ENCODE results near the gene GAPVD1. TPM values are rescaled to one million over a fixed set of nuclear protein-coding genes. Genes with fewer than 3 reads are reported as not detected.
"Not testable (repeated sequence)": the region's sequence is repeated elsewhere in the genome, so short reads cannot be mapped to it uniquely, and the experiment has no call there.

The GAPVD1 gene
- 29.5 and 37.4 TPM in 2 replicates for total RNA-seq (2014; rRNA removed; shearing (Covaris generic))

- in situ Hi-C loops (cut with HindIII; ENCODE audit: low sequenced_read_pairs), result no loop called here
- peak; percentile 82 for DNase-seq (ENCODE audit: low spot score)
These were observed at the start of gene GAPVD1 for GRCh38 chr9:125261501-125262293. TSS of gene GAPVD1 (plus strand) at chr9:125261826. CDS start at chr9:125298922, 37,096 bp downstream.

- DNase-seq (ENCODE audit: low spot score), result no peak
- in situ Hi-C loops (cut with HindIII; ENCODE audit: low sequenced_read_pairs), result no loop called here
These were observed 47.4 kb upstream of the GAPVD1 start for GRCh38 chr9:125214186-125214585.

- in situ Hi-C loops (cut with HindIII; ENCODE audit: low sequenced_read_pairs), result no loop called here
- no peak for DNase-seq (ENCODE audit: low spot score)
These were observed 43.0 kb upstream of the GAPVD1 start for GRCh38 chr9:125218621-125219020.

GRCh38 chr9:125224858-125225257, 36.8 kb upstream of the GAPVD1 start:
- in situ Hi-C loops (cut with HindIII; ENCODE audit: low sequenced_read_pairs); DNase-seq (ENCODE audit: low spot score): not testable (repeated sequence)

GRCh38 chr9:125227761-125228160, 33.9 kb upstream of the GAPVD1 start:
- in situ Hi-C loops (cut with HindIII; ENCODE audit: low sequenced_read_pairs), result no loop called here
- no peak for DNase-seq (ENCODE audit: low spot score)

GRCh38 chr9:125233678-125234077, 27.9 kb upstream of the GAPVD1 start:
- in situ Hi-C loops (cut with HindIII; ENCODE audit: low sequenced_read_pairs), result no loop called here
- no peak for DNase-seq (ENCODE audit: low spot score)

GRCh38 chr9:125234099-125234498, 27.5 kb upstream of the GAPVD1 start:
- in situ Hi-C loops (cut with HindIII; ENCODE audit: low sequenced_read_pairs); DNase-seq (ENCODE audit: low spot score): not testable (repeated sequence)

- no peak for DNase-seq (ENCODE audit: low spot score)
- in situ Hi-C loops (cut with HindIII; ENCODE audit: low sequenced_read_pairs), result no loop called here
These were observed 25.7 kb upstream of the GAPVD1 start for GRCh38 chr9:125235804-125236519.

- DNase-seq (ENCODE audit: low spot score); in situ Hi-C loops (cut with HindIII; ENCODE audit: low sequenced_read_pairs): not testable (repeated sequence)
These were observed 25.0 kb upstream of the GAPVD1 start for GRCh38 chr9:125236520-125237159.

GRCh38 chr9:125238127-125238914, 23.3 kb upstream of the GAPVD1 start:
- in situ Hi-C loops (cut with HindIII; ENCODE audit: low sequenced_read_pairs), result no loop called here
- no peak for DNase-seq (ENCODE audit: low spot score)

- in situ Hi-C loops (cut with HindIII; ENCODE audit: low sequenced_read_pairs), result no loop called here
- no peak for DNase-seq (ENCODE audit: low spot score)
These were observed 22.6 kb upstream of the GAPVD1 start for GRCh38 chr9:125238915-125239446.

GRCh38 chr9:125239631-125240597, 21.7 kb upstream of the GAPVD1 start:
- in situ Hi-C loops (cut with HindIII; ENCODE audit: low sequenced_read_pairs), result no loop called here
- DNase-seq (ENCODE audit: low spot score), result no peak

- in situ Hi-C loops (cut with HindIII; ENCODE audit: low sequenced_read_pairs), result no loop called here
- DNase-seq (ENCODE audit: low spot score), result no peak
These were observed 21.0 kb upstream of the GAPVD1 start for GRCh38 chr9:125240649-125240999.

- in situ Hi-C loops (cut with HindIII; ENCODE audit: low sequenced_read_pairs), result no loop called here
- peak; percentile 99 for DNase-seq (ENCODE audit: low spot score)
These were observed 20.4 kb upstream of the GAPVD1 start, which contains the start of gene HSPA5 for GRCh38 chr9:125241000-125241862. TSS of gene HSPA5 (minus strand) at chr9:125241343. CDS start at chr9:125241126, 217 bp downstream.

- DNase-seq (ENCODE audit: low spot score), result no peak
- in situ Hi-C loops (cut with HindIII; ENCODE audit: low sequenced_read_pairs), result no loop called here
These were observed 19.5 kb upstream of the GAPVD1 start for GRCh38 chr9:125241863-125242739.

- in situ Hi-C loops (cut with HindIII; ENCODE audit: low sequenced_read_pairs), result no loop called here
- no peak for DNase-seq (ENCODE audit: low spot score)
These were observed 17.8 kb upstream of the GAPVD1 start for GRCh38 chr9:125243792-125244260.
